Immature natural killer cell (primary cell): Measurements from ENCODE around the gene APLF. TPM values are rescaled to one million over a fixed set of nuclear protein-coding genes. Genes with fewer than 3 reads are reported as not detected.
"Not testable (repeated sequence)": the region's sequence is repeated elsewhere in the genome, so short reads cannot be mapped to it uniquely, and the experiment has no call there.

Source experiments
- DNase-seq, 3 donors: peaks; one replicate each; pipeline ENCODE4 v3.0.0; 2022; ENCODE audit warnings: mixed read lengths in 1 of 3
- H3K27ac Mint-ChIP-seq, 6 donors: one replicate each; pipeline ENCODE4 v1.8.0; 2020; ENCODE audit warnings: mixed read lengths in 6 of 6, mild to moderate bottlenecking in 5 of 6, inconsistent platforms in 4 of 6, moderate library complexity in 3 of 6
- H3K27me3 Mint-ChIP-seq, 3 donors: one replicate each; pipeline ENCODE4 v1.8.0; 2020 to 2021; ENCODE audit warnings: low read depth in 3 of 3, mild to moderate bottlenecking in 3 of 3, mixed read lengths in 3 of 3, moderate library complexity in 3 of 3, inconsistent platforms in 1 of 3
- H3K36me3 Mint-ChIP-seq, 3 donors: one replicate each; pipeline ENCODE4 v1.8.0; 2020; ENCODE audit warnings: mixed read lengths in 3 of 3, inconsistent platforms in 2 of 3, mild to moderate bottlenecking in 2 of 3
- H3K4me1 Mint-ChIP-seq, 2 donors: one replicate each; pipeline ENCODE4 v1.8.0; 2020; ENCODE audit warnings: inconsistent platforms in 2 of 2, mild to moderate bottlenecking in 2 of 2, mixed read lengths in 2 of 2, moderate library complexity in 1 of 2
- H3K4me3 Mint-ChIP-seq, 5 donors: one replicate each; pipeline ENCODE4 v1.8.0; 2020; ENCODE audit warnings: mild to moderate bottlenecking in 5 of 5, mixed read lengths in 5 of 5, inconsistent platforms in 3 of 5, moderate library complexity in 3 of 5
- H3K9me3 Mint-ChIP-seq, 6 donors: one replicate each; pipeline ENCODE4 v1.8.0; 2020; ENCODE audit warnings: mild to moderate bottlenecking in 6 of 6, mixed read lengths in 6 of 6, inconsistent platforms in 4 of 6, moderate library complexity in 3 of 6
- polyA plus RNA-seq, 3 donors: library from polyadenylated mRNA; unstranded; fragments of 300-500 nt; fragmentation: Illumina TruSeq; gene quantifications; one replicate each; pipeline ENCODE4 v1.2.3, GENCODE V29; 2021

APLF gene
- polyA plus RNA-seq, 3 donors from 2014 or later: 0.74 to 0.97 TPM; not detected in 1

DNA sequence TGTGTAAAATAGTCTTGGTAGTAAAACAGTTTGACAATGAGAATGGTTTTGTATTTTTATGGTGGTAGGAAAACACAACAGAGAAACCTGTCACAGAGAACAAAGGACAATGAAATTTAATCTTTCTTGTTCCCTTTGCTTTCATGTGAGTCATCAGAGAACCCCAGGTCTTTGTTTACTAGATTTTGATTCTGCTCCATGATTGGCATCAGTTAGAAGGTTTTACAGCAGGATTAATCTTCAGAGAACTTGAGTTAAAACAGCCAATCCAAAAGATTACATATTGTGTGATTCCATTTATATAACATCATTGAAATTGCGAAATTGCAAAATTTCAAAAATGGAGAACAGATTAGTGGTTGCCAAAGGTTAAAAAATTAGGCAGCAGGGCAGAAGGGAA lies 2.5 kb downstream of the APLF start:
- no peak for DNase-seq
- no peaks in the 10 kb centered on the region for H3K36me3 Mint-ChIP-seq
- H3K27me3 Mint-ChIP-seq: peaks cover 2 to 21% (median 9%) of the 10 kb centered on the region in 3 donors
- no peaks in the 10 kb centered on the region for H3K9me3 Mint-ChIP-seq
- H3K27ac Mint-ChIP-seq: no peak overlapping the region
- H3K4me1 Mint-ChIP-seq: peaks cover 21 to 31% of the 10 kb centered on the region in 2 donors
- H3K4me3 Mint-ChIP-seq: no peak overlapping the region

DNA sequence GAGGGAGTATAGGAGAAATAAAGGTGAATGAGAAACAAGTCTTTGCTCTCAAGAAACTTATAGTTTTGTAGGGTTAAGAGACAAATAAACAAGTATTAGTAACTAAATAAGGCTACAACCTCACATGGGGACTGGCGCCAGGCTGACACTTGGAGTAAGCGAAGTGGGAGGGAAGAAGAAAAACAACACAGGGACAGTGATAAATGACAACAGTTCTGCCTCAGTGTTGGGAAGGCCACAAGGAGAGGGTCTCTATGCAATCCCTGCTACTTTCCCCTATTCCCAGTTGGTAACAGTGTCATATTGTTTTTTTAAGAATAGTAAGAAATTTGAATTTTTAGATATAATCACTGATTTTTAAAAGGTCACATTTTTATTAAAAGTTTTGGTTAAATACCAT lies 4.0 kb downstream of the APLF start:
- H3K4me3 Mint-ChIP-seq: no peak overlapping the region
- no peak overlapping the region for H3K27ac Mint-ChIP-seq
- no peaks in the 10 kb centered on the region for H3K9me3 Mint-ChIP-seq
- DNase-seq: no peak
- H3K27me3 Mint-ChIP-seq: peaks cover 2 to 15% (median 5%) of the 10 kb centered on the region in 3 donors
- H3K4me1 Mint-ChIP-seq: peaks cover 11 to 17% of the 10 kb centered on the region in 2 donors
- H3K36me3 Mint-ChIP-seq: no peaks in the 10 kb centered on the region

DNA sequence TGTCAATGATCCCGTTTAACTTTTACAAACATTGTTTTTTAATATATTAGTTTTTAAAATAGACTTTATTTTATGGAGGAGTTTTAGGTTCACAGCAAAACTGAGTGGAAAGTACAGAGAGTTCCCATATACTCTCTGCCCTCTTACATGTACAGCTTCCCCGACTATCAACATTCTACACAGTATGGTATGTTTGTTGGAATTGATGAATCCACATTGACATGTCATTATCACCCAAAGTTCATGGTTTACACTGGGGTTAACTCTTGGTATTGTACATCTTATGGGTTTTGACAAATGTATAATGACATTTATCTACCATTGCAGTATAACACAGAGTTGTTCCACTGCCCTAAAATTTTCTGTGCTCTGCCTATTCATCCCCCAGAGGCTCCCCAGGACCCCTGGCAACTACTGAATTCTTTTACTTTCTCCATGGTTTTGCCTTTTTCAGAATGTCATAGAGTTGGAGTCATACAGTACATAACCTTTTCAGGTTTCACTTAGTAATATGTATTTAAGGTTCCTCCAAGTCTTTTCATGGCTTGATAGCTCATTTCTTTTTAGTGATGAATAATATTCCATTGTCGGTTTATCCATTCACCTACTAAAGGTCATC lies 5.5 kb downstream of the APLF start:
- no peaks in the 10 kb centered on the region for H3K9me3 Mint-ChIP-seq
- no peak overlapping the region for H3K4me3 Mint-ChIP-seq
- no peak for DNase-seq
- peaks cover 2 to 3% of the 10 kb centered on the region in 2 donors for H3K4me1 Mint-ChIP-seq
- H3K27me3 Mint-ChIP-seq: peaks cover 0 to 4% (median 2%) of the 10 kb centered on the region in 3 donors
- H3K36me3 Mint-ChIP-seq: no peaks in the 10 kb centered on the region
- no peak overlapping the region for H3K27ac Mint-ChIP-seq

DNA sequence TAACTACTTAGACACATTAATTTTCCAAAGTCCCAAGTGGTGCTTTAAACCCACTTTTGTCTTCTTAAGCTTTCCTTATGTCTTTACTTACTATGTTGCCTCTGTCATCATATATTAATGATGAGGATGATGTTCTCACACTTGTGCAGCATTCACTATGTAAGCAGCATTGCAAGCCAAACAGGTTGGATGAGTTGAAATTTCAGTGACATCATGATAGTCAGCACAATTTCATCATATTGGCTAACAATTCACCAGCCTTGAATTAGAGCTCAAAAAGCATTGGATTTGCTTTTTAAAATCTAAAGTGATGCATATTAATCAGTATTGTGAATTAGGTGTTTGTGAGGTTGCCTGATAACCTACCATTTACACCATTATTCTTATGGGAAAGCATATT lies 7.7 kb downstream of the APLF start:
- Mint-ChIP-seq H3K36me3 (no peaks in the 10 kb centered on the region), H3K4me3 (no peak overlapping the region), H3K27me3 (peaks cover 0 to 6% (median 2%) of the 10 kb centered on the region in 3 donors), H3K9me3 (no peaks in the 10 kb centered on the region), H3K27ac (no peak overlapping the region), H3K4me1 (no peaks in the 10 kb centered on the region)
- DNase-seq: no peak

DNA sequence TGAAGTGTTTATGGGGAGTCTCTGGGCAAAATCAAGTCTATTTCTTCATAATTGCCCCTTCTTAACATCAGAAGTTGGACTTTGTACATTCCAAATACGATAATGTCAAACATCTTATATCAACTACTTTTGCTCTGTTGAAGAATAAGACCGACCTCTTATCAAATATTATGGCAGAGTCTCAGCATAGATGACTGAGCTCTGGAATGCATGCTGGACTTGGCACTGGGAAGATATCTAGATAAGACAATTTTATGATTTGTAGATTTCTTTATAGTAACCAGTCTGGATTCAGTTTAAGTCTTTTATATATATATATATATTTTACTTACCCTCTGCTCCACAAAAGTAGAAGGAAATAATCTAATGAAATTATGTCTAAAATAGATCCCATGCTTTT lies 8.2 kb downstream of the APLF start:
- Mint-ChIP-seq H3K27ac (no peak overlapping the region), H3K36me3 (no peaks in the 10 kb centered on the region), H3K4me1 (no peaks in the 10 kb centered on the region), H3K27me3 (peaks cover 0 to 6% (median 2%) of the 10 kb centered on the region in 3 donors), H3K9me3 (no peaks in the 10 kb centered on the region), H3K4me3 (no peak overlapping the region)
- no peak for DNase-seq

DNA sequence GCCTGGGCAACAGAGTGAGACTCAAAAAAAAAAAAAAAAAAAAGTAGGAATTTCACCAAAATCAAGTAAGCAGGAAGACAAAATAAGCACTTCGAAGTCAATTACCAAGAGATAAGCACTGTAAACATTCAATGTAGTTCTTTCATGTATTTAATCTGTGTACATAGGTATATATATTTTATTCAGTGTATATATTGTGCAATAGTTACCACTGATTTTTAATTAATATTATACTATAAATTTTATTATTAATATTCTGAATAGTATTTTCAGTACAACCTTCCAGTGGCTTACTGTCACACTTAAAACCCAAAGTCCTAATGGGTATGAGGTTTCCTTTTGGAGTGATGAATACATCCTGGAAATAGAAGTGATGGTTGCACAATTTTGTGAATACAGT lies 9.1 kb downstream of the APLF start:
- H3K36me3 Mint-ChIP-seq: no peaks in the 10 kb centered on the region
- H3K4me1 Mint-ChIP-seq: no peaks in the 10 kb centered on the region
- H3K27ac Mint-ChIP-seq: no peak overlapping the region
- no peaks in the 10 kb centered on the region for H3K9me3 Mint-ChIP-seq
- peaks cover 0 to 6% (median 3%) of the 10 kb centered on the region in 3 donors for H3K27me3 Mint-ChIP-seq
- no peak overlapping the region for H3K4me3 Mint-ChIP-seq
- DNase-seq: no peak

DNA sequence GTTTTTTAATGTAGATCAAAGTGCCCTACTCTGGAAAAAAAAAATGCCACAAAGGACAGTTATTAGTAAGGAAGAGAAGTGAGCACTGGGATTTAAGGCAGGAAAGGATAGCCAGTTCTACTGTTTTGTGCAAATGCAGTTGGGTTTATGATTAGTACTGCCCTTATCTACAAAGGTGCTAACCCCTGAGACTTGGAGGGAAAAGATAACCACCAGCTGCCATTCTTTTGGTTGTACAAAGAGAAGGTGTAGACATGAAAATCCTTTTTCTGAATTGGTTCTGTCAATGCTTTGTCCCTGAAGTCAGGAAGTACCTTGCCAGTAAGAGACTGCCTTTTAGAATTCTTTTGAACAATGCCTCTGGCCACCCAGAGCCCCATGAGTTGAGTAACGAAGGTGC lies 11.3 kb downstream of the APLF start:
- Mint-ChIP-seq H3K9me3 (no peaks in the 10 kb centered on the region), H3K27me3 (peaks cover 0 to 4% (median 2%) of the 10 kb centered on the region in 3 donors), H3K36me3 (no peaks in the 10 kb centered on the region), H3K4me1 (no peaks in the 10 kb centered on the region), H3K27ac (no peak overlapping the region), H3K4me3 (no peak overlapping the region)
- no peak for DNase-seq

DNA sequence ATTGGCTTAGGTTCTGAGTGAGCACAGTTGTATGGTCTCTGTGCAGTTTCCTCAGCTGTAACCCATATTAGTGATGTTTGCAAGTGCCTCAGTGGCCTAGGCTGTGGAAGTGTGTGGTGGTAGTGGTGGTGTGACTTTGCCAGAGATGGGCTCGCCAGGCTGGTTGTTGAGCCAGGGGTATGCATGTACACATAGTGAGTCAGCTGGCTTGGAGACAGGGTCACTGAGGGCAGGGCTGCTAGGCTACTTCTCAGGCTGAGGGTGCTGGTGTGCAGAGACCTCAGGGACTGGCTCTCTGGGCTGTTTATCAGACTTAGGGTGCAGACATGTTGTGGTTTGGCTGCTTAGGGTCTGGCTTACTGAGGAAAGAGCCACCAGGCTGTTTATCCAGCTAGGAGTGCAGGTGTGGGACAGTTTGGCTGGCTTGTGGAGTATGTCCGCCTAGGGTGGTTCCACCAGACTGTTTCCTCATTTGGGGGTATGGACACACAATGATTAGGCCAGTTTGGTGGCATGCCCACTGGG lies 15.0 kb downstream of the APLF start:
- no peaks in the 10 kb centered on the region for H3K36me3 Mint-ChIP-seq
- H3K4me1 Mint-ChIP-seq: no peaks in the 10 kb centered on the region

DNA sequence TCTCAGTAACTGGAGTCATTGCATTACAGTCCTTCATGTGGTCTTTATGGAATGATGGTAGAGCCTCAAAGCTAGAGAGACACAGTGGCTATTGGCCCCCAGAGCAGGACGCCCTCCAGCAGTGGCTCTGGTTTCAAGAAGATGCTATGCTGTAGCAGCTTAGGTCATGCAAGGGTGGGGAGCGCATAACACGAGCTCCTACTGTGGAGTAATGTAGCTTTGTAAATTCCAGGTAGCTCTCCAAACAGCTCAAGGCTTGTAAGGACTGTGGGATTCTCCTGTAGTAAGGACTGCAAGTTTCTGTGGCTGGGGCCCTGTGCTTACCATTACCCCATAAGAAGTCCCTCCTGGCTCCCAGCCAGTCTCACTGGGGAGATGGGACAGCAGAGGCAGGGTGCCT lies 15.6 kb downstream of the APLF start:
- H3K4me1 Mint-ChIP-seq: peaks cover 2 to 5% of the 10 kb centered on the region in 2 donors
- H3K27ac Mint-ChIP-seq: no peak overlapping the region
- DNase-seq: no peak
- H3K9me3 Mint-ChIP-seq: no peaks in the 10 kb centered on the region
- H3K27me3 Mint-ChIP-seq: peaks cover 0 to 2% (median 2%) of the 10 kb centered on the region in 3 donors
- H3K36me3 Mint-ChIP-seq: no peaks in the 10 kb centered on the region
- no peak overlapping the region for H3K4me3 Mint-ChIP-seq

More for the DNA sequence above, 15.0 kb downstream of the APLF start:
- H3K27ac Mint-ChIP-seq: no peak overlapping the region
- no peak for DNase-seq
- peaks cover 0 to 2% (median 2%) of the 10 kb centered on the region in 3 donors for H3K27me3 Mint-ChIP-seq
- H3K4me3 Mint-ChIP-seq: no peak overlapping the region
- no peaks in the 10 kb centered on the region for H3K9me3 Mint-ChIP-seq

DNA sequence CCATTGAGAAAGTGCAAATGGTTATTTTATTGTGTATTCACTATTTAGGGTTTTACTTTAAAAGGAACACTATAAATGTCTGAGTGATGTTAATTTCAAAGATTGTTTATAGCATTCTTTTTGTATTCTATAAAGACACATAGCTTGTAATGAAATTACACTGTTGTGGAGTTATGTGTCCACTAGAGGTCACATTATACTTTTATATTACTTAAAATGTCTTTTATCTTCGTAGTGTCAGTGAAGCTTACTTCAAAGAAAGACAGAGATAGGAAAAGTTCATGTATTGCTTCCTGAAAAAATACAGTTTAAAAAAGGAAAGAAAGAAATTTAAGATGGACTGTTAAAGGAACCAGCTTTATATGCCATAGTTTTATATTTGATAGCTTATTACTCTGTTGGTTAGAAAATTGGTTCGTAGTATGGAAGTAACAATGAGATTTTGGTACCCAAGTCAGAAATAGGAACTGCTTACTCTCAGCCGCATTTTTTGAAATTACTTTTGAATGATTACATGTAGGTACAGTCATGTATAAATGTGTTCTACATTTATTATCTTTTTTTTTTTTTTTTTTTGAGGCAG lies 20.5 kb downstream of the APLF start:
- Mint-ChIP-seq H3K9me3 (peaks cover 0 to 2% (median 0%) of the 10 kb centered on the region in 6 donors), H3K27me3 (peaks cover 0 to 2% (median 1%) of the 10 kb centered on the region in 3 donors), H3K4me1 (peaks cover 3 to 6% of the 10 kb centered on the region in 2 donors), H3K4me3 (peak overlapping the region in 2 of 5 donors; percentile 11 to 34), H3K36me3 (no peaks in the 10 kb centered on the region), H3K27ac (no peak overlapping the region)
- DNase-seq: peak in 2 of 3 donors; percentile 16 to 26

DNA sequence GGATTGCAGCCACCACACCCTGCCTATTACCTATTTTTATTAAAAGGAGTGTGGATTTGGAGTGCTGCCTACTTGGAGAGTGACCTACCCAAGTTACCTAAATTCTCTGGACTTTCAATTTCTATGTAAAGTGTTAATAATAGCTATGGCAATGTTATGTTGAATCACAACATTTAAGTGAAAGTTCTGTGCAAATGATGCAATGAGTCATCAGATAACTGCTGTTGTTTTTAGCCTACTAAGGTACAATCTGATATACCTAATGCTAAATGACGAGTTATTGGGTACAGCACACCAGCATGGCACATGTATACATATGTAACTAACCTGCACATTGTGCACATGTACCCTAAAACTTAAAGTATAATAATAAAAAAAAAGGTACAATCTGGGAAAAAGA lies 21.2 kb downstream of the APLF start:
- not testable (repeated sequence) for H3K4me3 Mint-ChIP-seq, H3K4me1 Mint-ChIP-seq, DNase-seq, H3K9me3 Mint-ChIP-seq, H3K27me3 Mint-ChIP-seq, H3K36me3 Mint-ChIP-seq, H3K27ac Mint-ChIP-seq

DNA sequence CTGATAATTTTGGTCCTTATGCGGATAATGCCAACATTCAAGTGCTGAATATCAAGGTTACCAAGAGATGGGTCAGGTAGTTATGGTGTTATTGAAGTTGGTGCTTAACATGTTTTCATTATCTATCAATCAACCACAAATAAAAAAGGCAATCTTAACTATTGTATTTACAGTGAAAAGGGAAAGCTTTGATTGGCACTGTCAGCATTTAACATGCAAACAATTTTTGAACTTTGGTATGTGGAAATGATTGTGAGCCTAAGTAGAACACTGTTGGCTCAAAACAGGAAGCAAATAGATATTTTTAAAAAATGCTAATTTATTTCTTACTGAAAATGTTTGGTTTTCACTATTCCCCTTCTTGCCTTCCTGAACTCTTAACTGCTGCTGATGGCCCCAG lies 21.9 kb downstream of the APLF start:
- no peak overlapping the region for H3K27ac Mint-ChIP-seq
- H3K9me3 Mint-ChIP-seq: peaks cover 0 to 2% (median 0%) of the 10 kb centered on the region in 6 donors
- peaks cover 1 to 2% (median 2%) of the 10 kb centered on the region in 3 donors for H3K27me3 Mint-ChIP-seq
- no peak for DNase-seq
- no peak overlapping the region for H3K4me3 Mint-ChIP-seq
- peaks cover 3 to 6% of the 10 kb centered on the region in 2 donors for H3K4me1 Mint-ChIP-seq
- peaks cover 0 to 4% (median 0%) of the 10 kb centered on the region in 3 donors for H3K36me3 Mint-ChIP-seq

DNA sequence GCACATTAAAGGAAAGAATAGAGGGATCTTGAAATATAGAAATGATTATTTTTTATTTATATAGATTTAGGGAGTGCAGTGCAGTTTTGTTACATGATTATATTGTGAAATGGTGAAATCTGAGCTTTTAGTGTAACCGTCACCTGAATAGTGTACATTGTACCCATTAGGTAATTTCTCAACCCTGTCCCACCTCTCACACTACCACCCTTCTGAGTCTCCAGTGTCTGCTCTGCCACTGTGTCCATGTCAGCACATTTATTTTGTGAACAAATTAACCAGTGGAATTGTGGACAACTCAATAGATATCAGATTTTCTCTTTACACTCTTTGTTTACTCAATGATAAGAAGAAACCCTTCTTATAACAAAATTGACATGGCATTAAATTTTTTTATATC lies 24.2 kb downstream of the APLF start:
- no peak for DNase-seq
- H3K27ac Mint-ChIP-seq: no peak overlapping the region
- peaks cover 3 to 6% of the 10 kb centered on the region in 2 donors for H3K4me1 Mint-ChIP-seq
- peaks cover 2 to 5% (median 3%) of the 10 kb centered on the region in 6 donors for H3K9me3 Mint-ChIP-seq
- no peak overlapping the region for H3K4me3 Mint-ChIP-seq
- peaks cover 1 to 2% (median 2%) of the 10 kb centered on the region in 3 donors for H3K27me3 Mint-ChIP-seq
- H3K36me3 Mint-ChIP-seq: peaks cover 3 to 15% (median 4%) of the 10 kb centered on the region in 3 donors

DNA sequence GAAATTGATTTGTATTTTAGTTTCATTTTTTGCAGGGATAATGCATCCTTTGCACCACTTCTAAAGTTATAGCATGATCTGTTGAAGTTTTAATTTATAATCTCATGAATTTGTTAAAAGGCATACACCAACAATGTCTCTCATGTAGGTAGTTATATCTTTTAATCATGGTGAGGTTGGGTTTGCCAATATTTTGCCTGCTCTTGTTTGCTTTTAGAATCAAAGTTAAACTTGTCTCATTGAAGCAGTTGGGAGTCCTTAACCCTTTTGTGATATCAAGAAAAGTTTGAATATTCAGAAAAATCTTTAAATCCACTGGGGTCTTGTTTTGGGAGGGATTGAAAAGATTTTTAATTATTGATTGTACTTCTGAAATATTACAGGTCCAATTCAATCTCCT lies 31.7 kb downstream of the APLF start:
- DNase-seq: no peak
- no peak overlapping the region for H3K27ac Mint-ChIP-seq
- peaks cover 7 to 22% (median 12%) of the 10 kb centered on the region in 3 donors for H3K36me3 Mint-ChIP-seq
- H3K4me1 Mint-ChIP-seq: no peaks in the 10 kb centered on the region
- peaks cover 0 to 11% (median 7%) of the 10 kb centered on the region in 6 donors for H3K9me3 Mint-ChIP-seq
- H3K27me3 Mint-ChIP-seq: peaks cover 0 to 2% (median 1%) of the 10 kb centered on the region in 3 donors
- no peak overlapping the region for H3K4me3 Mint-ChIP-seq
